Psoas muscle (tissue), 8 donors: Measurements from ENCODE around the gene TNNT3. TPM values are rescaled to one million over a fixed set of nuclear protein-coding genes. Genes with fewer than 3 reads are reported as not detected.
A peak's percentile ranks its signal among the peaks of the same experiment; 100 is the strongest.

Experiments used
- ATAC-seq, 4 donors: fragments of 200-7000 bp; cut with Tn5 transposase; one replicate each; pipeline ENCODE4 v1.9.1; 2020; ENCODE audit warnings: moderate library complexity in 3 of 4, mild to moderate bottlenecking in 2 of 4
- DNase-seq, 2 donors: peaks; one replicate each; pipeline ENCODE4 v3.0.0-alpha.2; 2020
- H3K27ac ChIP-seq: fragments of 200-600 bp; one replicate; pipeline ENCODE4 v1.8.0; 2022
- H3K27me3 ChIP-seq, 3 donors: fragments of 200-600 bp in 1 of 3; one replicate each; pipeline versions ENCODE4 v1.6.1 to v1.8.0; 2013 to 2022; ENCODE audit warnings: low read length in 2 of 3, mild to moderate bottlenecking in 2 of 3, moderate library complexity in 1 of 3; ENCODE audit not compliant: insufficient read depth in 3 of 3
- H3K36me3 ChIP-seq, 2 donors: fragments of 200-600 bp in 1 of 2; one replicate each; pipeline versions ENCODE4 v1.6.1 to v1.8.0; 2013 to 2022; ENCODE audit warnings: low read depth in 1 of 2, mild to moderate bottlenecking in 1 of 2, moderate library complexity in 1 of 2; ENCODE audit not compliant: insufficient read depth in 1 of 2
- H3K4me1 ChIP-seq: fragments of 200-600 bp; one replicate; pipeline ENCODE4 v1.8.0; 2022
- H3K4me3 ChIP-seq: fragments of 200-600 bp; one replicate; pipeline ENCODE4 v1.8.0; 2022; ENCODE audit warnings: mild to moderate bottlenecking
- H3K9me3 ChIP-seq: fragments of 200-600 bp; one replicate; pipeline ENCODE4 v1.8.0; 2022
- WGBS, 3 donors: extraction: QIAGEN DNeasy Blood & Tissue Kit; methylation state at CpG; one replicate each; pipeline versions ENCODE4 v1.1.6 to v1.1.7; 2013; 5-methylcytosine and 5-hydroxymethylcytosine counted together
- intact Hi-C, 2 donors: fragments of 100-400 bp; cut with DNase I; formaldehyde crosslinking; loops; one replicate each; pipeline versions ENCODE4 v1.11.0 to v1.14.2; 2022
- polyA plus RNA-seq, 3 donors: library from polyadenylated mRNA; stranded (reverse); fragments of 200-250 nt; gene quantifications; one replicate each; pipeline ENCODE4 v1.2.3, GENCODE V29; 2013
- total RNA-seq, 4 donors: library from RNA; stranded (reverse); fragmentation: NEBNext Ultra II Directional in 2 of 4; extraction: Animal tissue kit (Norgen Biotek cat#: 25700) in 2 of 4; gene quantifications; one replicate each; pipeline versions ENCODE4 v1.2.1 to v1.2.4, GENCODE V29; 2021 to 2023
- TF ChIP-seq, protein P1 (sequence below): fragments of 200-600 bp; IDR thresholded peaks from one replicate; pipeline ENCODE4 v1.8.0; 2022; ENCODE audit warnings: antibody characterized with exemption
- donor health status: healthy with polysubstance abuse.
- donor health status: DM: no; HTN: no; CAD: no; lungs with moderate emphysema.
- donor health status: Bipolar disorder and iron deficiency.
- donor health status: healthy.
- donor health status: DM: yes; HTN: yes; CAD: no.
- donor health status: DM: no; HTN: no; CAD: no.
- donor health status: DM: no; HTN: no; CAD: no.
- donor health status: DM: yes; HTN: yes; CAD: no.

The TNNT3 gene
- total and polyA plus RNA-seq, 7 donors, result 1,367 to 7,638 (median 3,289) TPM

GRCh38 chr11:1920909-1921573, 1.5 kb downstream of the TNNT3 start:
- Histone ChIP-seq H3K36me3 (peaks cover 0 to 32% of the 10 kb centered on the region in 2 donors), H3K4me1 (peaks cover 91% of the 10 kb centered on the region), H3K4me3 (peak overlapping the region; percentile 75), H3K27ac (peak overlapping the region; percentile 94), H3K9me3 (no peaks in the 10 kb centered on the region), H3K27me3 (no peaks in the 10 kb centered on the region)
- 22 to 51% (median 30%) methylated on average over 21 of the region's 21 CpGs for WGBS, 3 donors
- intact Hi-C loops, result no loop called here
- TF ChIP-seq, protein P1, sequence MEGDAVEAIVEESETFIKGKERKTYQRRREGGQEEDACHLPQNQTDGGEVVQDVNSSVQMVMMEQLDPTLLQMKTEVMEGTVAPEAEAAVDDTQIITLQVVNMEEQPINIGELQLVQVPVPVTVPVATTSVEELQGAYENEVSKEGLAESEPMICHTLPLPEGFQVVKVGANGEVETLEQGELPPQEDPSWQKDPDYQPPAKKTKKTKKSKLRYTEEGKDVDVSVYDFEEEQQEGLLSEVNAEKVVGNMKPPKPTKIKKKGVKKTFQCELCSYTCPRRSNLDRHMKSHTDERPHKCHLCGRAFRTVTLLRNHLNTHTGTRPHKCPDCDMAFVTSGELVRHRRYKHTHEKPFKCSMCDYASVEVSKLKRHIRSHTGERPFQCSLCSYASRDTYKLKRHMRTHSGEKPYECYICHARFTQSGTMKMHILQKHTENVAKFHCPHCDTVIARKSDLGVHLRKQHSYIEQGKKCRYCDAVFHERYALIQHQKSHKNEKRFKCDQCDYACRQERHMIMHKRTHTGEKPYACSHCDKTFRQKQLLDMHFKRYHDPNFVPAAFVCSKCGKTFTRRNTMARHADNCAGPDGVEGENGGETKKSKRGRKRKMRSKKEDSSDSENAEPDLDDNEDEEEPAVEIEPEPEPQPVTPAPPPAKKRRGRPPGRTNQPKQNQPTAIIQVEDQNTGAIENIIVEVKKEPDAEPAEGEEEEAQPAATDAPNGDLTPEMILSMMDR, result no peak
- ATAC-seq (peak; percentile 47 to 68 (median 61)), DNase-seq (peak; percentile 57 to 91)

DNA sequence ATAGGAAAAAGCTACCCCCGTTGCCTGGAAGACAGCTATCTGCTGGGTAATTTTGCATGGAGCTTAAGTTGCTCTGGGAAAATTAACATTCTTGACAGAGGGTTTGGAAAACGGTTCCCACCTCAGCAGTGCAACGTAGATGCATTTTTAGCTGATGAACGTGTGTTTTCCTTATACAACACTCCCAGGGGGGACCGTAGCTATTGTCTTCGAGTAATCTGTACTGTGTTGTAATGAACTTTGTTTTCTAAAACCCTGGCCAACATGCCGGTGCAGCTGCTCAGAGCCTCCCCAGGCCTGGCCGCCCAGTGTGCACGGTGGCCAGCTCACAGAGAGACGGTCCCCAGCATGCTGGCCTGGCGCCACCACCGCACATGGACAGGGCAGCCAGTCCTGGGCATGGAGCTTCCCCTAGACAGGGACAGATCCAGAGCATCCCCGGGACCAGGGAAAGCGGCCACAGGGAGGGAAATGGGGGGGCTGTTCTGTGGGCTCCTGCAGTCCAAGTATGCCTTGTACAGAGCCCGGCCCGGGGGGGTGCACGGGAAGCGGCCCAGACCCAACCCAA, 2.2 kb downstream of the TNNT3 start:
- intact Hi-C loops, result no loop called here

DNA sequence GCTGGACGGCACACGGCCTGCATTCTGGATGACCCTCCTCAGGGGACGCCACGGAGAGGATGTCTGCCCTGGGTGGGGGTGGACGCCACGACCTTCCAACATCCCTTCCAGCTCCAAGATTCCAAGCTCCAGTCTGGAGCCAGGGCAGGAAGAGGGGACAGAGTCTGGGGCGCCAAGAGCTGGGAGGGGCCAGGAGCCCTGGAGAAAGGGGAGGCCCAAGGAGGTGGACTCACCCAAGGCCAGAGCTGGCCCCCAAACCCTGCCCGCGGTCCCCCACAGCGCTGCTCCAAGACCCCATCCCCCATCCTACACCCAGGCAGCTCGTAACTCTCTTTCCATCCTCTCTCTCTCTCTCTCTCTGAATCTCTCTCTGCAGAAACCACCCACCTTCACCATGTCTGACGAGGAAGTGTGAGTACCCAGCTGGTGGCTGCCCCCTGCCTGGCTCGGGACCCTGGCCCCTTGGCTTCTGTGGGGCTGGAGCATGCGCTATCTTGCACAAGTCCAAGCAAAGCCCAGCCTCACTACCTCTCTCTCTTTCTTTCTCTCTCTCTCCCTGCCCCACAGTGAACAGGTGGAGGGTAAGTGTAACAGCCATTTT, 3.1 kb downstream of the TNNT3 start:
- Histone ChIP-seq H3K4me3 (peak overlapping the region; percentile 75), H3K36me3 (peaks cover 0 to 46% of the 10 kb centered on the region in 2 donors), H3K9me3 (no peaks in the 10 kb centered on the region), H3K27me3 (no peaks in the 10 kb centered on the region), H3K4me1 (peaks cover 89% of the 10 kb centered on the region), H3K27ac (peak overlapping the region; percentile 94)
- 35 to 50% (median 48%) methylated on average over 11 to 14 of the region's 14 CpGs for WGBS, 3 donors
- ATAC-seq, result no peak
- TF ChIP-seq, protein P1, result no peak
- DNase-seq, result peak; percentile 64 to 65
- intact Hi-C loops, result no loop called here

More for the DNA sequence above, 2.2 kb downstream of the TNNT3 start:
- 15 to 25% (median 23%) methylated on average over 18 of the region's 18 CpGs for WGBS, 3 donors
- H3K36me3 ChIP-seq, result peaks cover 0 to 38% of the 10 kb centered on the region in 2 donors
- no peaks in the 10 kb centered on the region for H3K9me3 ChIP-seq
- peaks cover 90% of the 10 kb centered on the region for H3K4me1 ChIP-seq
- DNase-seq, result peak; percentile 86 to 91
- H3K27me3 ChIP-seq, result no peaks in the 10 kb centered on the region
- peak overlapping the region; percentile 75 for H3K4me3 ChIP-seq
- TF ChIP-seq, protein P1, result no peak
- peak; percentile 8 to 32 (median 24) for ATAC-seq
- H3K27ac ChIP-seq, result peak overlapping the region; percentile 94

DNA sequence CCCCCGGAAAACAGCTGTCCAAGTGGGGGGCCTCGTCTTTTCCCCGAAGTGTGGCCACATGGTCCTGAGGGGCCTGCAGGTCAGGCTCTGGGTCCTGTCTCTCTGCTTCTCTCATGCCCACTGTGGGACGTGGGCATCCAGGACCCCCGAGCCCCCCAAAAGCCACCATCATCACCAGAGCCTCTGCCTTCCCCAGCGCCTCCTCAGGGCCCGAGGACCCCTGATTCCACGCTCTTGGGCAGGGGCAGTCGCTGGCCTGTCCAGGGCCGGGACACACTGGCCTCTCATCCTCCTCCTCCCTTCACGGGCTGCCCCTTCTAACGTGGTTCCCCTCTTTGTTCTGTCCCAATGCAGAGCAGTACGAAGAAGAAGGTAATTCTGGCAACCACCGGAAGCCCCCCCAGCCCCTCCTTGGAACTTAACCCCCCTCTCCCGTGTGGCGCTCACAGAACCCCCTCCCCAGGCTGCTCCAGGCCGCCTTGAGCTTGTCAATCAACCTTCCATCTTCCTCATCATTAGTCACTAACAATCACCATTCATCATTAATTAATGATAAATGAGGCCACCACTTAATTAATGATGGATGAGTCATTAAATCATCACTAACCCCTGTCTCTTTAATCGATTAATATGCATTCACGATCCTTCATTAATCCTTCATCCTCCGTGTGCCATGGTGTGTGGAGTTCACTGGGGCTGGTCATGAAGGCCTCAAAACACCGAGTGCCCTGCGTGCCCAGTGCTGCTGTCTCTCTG, 3.9 kb downstream of the TNNT3 start:
- peaks cover 85% of the 10 kb centered on the region for H3K4me1 ChIP-seq

More for the DNA sequence above, 3.9 kb downstream of the TNNT3 start:
- TF ChIP-seq, protein P1, result no peak
- H3K27me3 ChIP-seq, result no peaks in the 10 kb centered on the region
- H3K36me3 ChIP-seq, result peaks cover 0 to 54% of the 10 kb centered on the region in 2 donors
- DNase-seq, result peak in 1 of 2 donors; percentile 52
- WGBS, 3 donors, result 67 to 86% (median 74%) methylated on average over 21 to 22 of the region's 22 CpGs
- peak overlapping the region; percentile 94 for H3K27ac ChIP-seq
- ATAC-seq, result no peak
- intact Hi-C loops, result no loop called here
- peak overlapping the region; percentile 75 for H3K4me3 ChIP-seq
- H3K9me3 ChIP-seq, result no peaks in the 10 kb centered on the region
